Activated CD4-positive, alpha-beta memory T cell treated with anti-CD3 and anti-CD28 coated beads for 36 hours (primary cell): ENCODE measurements around the gene SPRY4. TPM values are rescaled to one million over a fixed set of nuclear protein-coding genes. Genes with fewer than 3 reads are reported as not detected.
A peak's percentile ranks its signal among the peaks of the same experiment; 100 is the strongest.
"Not testable (repeated sequence)": the region's sequence is repeated elsewhere in the genome, so short reads cannot be mapped to it uniquely, and the experiment has no call there.

Experiments used
- CTCF ChIA-PET: fragments of 350-600 bp; sonication (Branson Sonifier 250); formaldehyde crosslinking; loops from one replicate; lab custom pipeline; 2021; ENCODE audit warnings: antibody characterized with exemption, inconsistent platforms; lab: Charles Lee
- POLR2A ChIA-PET: fragments of 350-600 bp; sonication (Branson Sonifier 250); formaldehyde crosslinking; loops from one replicate; lab custom pipeline; 2021; ENCODE audit warnings: antibody characterized with exemption; lab: Charles Lee
- DNase-seq: peaks from one replicate; pipeline ENCODE4 v3.0.0-alpha.2; 2020
- H3K27ac Mint-ChIP-seq: one replicate; pipeline ENCODE4 v1.8.0; 2021; ENCODE audit warnings: mixed read lengths
- H3K27me3 Mint-ChIP-seq: one replicate; pipeline ENCODE4 v1.8.0; 2021; ENCODE audit warnings: mixed read lengths
- H3K36me3 Mint-ChIP-seq: one replicate; pipeline ENCODE4 v1.8.0; 2021; ENCODE audit warnings: mixed read lengths
- H3K4me1 Mint-ChIP-seq: one replicate; pipeline ENCODE4 v1.8.0; 2021; ENCODE audit warnings: low read depth, mixed read lengths
- H3K4me3 Mint-ChIP-seq: one replicate; pipeline ENCODE4 v1.8.0; 2021; ENCODE audit warnings: mild to moderate bottlenecking, mixed read lengths
- H3K9me3 Mint-ChIP-seq: one replicate; pipeline ENCODE4 v1.8.0; 2021; ENCODE audit warnings: mixed read lengths
- intact Hi-C: fragments of 100-400 bp; cut with micrococcal nuclease; formaldehyde crosslinking; loops from one replicate; pipeline ENCODE4 v1.15.1; 2023
- total RNA-seq, 2 experiments: library from RNA; stranded (reverse); gene quantifications; one replicate each; pipeline ENCODE4 v1.2.3, GENCODE V29; 2021

Gene SPRY4
- total RNA-seq, 2 experiments from 2014 or later = 1.1 to 1.2 TPM

DNA sequence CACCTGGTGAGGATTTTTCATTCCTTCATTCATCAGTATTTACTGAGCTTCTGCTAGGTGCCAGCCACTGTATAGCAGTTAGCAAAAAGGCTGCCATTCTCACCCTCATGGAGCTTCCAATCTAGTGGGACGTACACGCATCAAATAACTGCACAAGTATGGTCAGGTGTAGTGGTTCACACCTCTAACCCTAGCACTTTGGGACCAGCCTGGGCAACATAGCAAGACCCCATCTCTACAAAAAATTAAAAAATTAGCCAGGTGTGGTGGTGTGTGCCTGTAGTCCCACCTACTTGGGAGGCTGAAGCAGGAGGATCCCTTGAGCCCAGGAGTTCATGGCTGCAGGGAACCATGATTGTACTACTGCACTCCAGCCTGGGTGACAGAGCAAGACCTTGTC, 8.9 kb upstream of the SPRY4 start:
- DNase-seq = not testable (repeated sequence)

DNA sequence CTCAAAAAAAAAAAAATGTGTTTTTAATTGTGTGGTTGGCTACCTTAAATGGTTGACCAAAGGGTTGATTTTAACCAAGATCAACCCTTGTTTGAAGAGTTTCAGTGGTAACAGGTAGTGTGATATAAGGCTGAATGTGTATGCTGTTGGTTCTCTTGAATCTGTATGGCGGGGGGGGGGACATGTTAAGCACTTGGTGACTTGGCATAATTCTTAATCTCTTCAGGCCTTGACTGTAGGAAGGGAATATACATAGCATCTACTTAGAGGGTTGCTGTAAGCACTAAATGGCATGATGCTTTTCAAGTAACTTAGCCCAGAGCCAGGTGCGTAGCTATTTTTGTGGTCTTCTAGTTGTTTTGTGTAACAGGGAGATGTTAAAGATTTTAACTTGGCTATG, 5.6 kb upstream of the SPRY4 start:
- Mint-ChIP-seq H3K9me3 (no peaks in the 10 kb centered on the region), H3K4me3 (no peak overlapping the region), H3K36me3 (no peaks in the 10 kb centered on the region), H3K27me3 (peaks cover 20% of the 10 kb centered on the region), H3K27ac (no peak overlapping the region), H3K4me1 (peaks cover 10% of the 10 kb centered on the region)
- POLR2A ChIA-PET = no interaction called here
- no peak for DNase-seq
- intact Hi-C loops = no loop called here
- CTCF ChIA-PET = no interaction called here

More for the DNA sequence above, 8.9 kb upstream of the SPRY4 start:
- CTCF ChIA-PET = interaction anchor here (1.3 kb wide), 1 partner anchor 9 kb away, joined by 3 read pairs; the partner anchor contains the start of gene SPRY4
- H3K36me3 Mint-ChIP-seq, H3K27ac Mint-ChIP-seq, POLR2A ChIA-PET, H3K4me1 Mint-ChIP-seq, H3K27me3 Mint-ChIP-seq, intact Hi-C loops, H3K4me3 Mint-ChIP-seq, H3K9me3 Mint-ChIP-seq: not testable (repeated sequence)

DNA sequence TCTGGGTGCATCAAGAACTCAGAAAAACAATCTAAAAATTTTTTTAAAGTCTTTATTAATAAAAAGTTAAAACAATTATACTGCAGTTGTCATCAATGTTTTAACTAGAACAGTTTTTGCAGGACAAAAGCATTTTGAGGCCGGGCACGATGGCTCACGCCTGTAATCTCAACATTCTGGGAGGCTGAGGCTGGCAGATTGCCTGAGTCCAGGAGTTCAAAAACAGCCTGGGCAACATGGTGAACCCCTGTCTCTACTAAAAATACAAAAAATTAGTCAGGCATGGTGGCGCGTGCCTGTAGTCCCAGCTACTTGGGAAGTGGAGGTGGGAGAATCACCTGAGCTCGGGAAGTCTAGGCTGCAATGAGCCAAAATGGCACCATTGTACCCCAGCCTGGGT, 5.2 kb upstream of the SPRY4 start:
- Mint-ChIP-seq H3K36me3 (no peaks in the 10 kb centered on the region), H3K27ac (no peak overlapping the region), H3K9me3 (no peaks in the 10 kb centered on the region), H3K4me1 (peaks cover 11% of the 10 kb centered on the region), H3K4me3 (no peak overlapping the region), H3K27me3 (peaks cover 20% of the 10 kb centered on the region)
- CTCF ChIA-PET = no interaction called here
- POLR2A ChIA-PET = no interaction called here
- intact Hi-C loops = no loop called here
- DNase-seq = no peak

DNA sequence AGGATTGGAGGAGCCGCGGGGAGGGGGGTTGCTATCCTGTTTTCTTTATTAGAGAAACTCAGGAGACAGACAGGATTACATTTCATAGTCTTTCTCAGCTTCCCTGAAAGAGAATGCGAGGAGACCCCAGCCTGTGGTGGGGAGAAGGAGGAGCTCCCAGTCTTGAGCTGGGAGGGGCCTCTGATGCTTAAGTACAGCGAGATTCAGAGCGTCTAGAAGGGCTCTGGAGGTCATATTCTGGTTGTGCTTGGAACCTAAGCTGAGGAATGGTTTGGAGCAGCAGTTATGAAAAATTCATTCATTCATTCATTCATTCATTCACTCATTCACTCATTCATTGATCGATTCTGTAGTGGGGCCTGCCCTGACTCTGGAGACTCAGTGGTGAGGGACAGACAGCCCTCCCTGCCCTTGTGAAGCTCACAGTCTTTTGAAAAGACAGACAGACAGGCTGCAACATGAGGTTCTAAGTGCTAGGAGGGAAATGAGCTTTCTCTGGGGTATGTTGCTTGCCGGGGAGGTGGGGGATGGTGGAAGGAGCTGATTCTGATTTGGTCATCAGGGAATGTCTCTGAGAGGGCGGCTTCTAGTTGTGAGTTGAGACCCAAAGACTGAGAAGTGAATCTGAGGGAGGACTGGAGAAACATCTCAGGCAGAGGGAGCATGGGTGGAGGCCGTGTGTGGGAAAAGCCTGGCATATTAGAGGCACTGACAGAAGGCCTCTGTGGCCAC, 2.5 kb upstream of the SPRY4 start:
- H3K27me3 Mint-ChIP-seq = peaks cover 36% of the 10 kb centered on the region
- ChIA-PET POLR2A (no interaction called here), CTCF (no interaction called here)
- H3K9me3 Mint-ChIP-seq = no peaks in the 10 kb centered on the region
- peaks cover 20% of the 10 kb centered on the region for H3K4me1 Mint-ChIP-seq
- H3K36me3 Mint-ChIP-seq = no peaks in the 10 kb centered on the region
- DNase-seq = no peak
- H3K27ac Mint-ChIP-seq = no peak overlapping the region
- H3K4me3 Mint-ChIP-seq = no peak overlapping the region
- intact Hi-C loops = loop anchor here (5.0 to 10.0 kb wide), 3 partner anchors 108 to 312 kb away; partner anchors contain the start of gene GNPDA1

DNA sequence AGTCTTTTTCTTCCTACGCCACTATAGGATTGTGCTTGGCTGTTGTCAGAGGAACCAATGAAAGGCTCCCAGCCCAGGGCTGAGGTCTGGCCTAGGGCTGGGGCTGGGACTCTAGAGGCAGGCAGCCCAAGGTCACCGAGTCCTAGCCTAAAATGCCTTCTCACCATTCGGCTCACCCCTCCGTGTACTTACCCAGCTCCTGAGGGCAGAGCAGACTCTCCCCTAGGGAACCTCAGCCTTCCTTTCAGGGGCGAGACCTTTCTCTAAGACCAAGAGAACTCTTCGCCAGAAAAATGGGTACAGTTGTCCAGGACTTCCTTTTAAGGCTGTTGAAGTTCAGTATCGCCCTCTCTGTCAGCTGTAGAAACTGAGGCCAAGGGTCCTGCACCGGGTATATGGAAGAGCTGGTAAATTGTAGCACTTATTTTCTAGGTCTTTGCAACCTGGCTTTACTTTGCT, 1.7 kb upstream of the SPRY4 start:
- CTCF ChIA-PET = no interaction called here
- peaks cover 37% of the 10 kb centered on the region for H3K27me3 Mint-ChIP-seq
- no peak for DNase-seq
- POLR2A ChIA-PET = no interaction called here
- H3K4me3 Mint-ChIP-seq = peak overlapping the region; percentile 78
- no peaks in the 10 kb centered on the region for H3K36me3 Mint-ChIP-seq
- no peak overlapping the region for H3K27ac Mint-ChIP-seq
- peaks cover 21% of the 10 kb centered on the region for H3K4me1 Mint-ChIP-seq
- no peaks in the 10 kb centered on the region for H3K9me3 Mint-ChIP-seq
- intact Hi-C loops = loop anchor here (5.0 to 10.0 kb wide), 3 partner anchors 108 to 312 kb away; partner anchors contain the start of gene GNPDA1

DNA sequence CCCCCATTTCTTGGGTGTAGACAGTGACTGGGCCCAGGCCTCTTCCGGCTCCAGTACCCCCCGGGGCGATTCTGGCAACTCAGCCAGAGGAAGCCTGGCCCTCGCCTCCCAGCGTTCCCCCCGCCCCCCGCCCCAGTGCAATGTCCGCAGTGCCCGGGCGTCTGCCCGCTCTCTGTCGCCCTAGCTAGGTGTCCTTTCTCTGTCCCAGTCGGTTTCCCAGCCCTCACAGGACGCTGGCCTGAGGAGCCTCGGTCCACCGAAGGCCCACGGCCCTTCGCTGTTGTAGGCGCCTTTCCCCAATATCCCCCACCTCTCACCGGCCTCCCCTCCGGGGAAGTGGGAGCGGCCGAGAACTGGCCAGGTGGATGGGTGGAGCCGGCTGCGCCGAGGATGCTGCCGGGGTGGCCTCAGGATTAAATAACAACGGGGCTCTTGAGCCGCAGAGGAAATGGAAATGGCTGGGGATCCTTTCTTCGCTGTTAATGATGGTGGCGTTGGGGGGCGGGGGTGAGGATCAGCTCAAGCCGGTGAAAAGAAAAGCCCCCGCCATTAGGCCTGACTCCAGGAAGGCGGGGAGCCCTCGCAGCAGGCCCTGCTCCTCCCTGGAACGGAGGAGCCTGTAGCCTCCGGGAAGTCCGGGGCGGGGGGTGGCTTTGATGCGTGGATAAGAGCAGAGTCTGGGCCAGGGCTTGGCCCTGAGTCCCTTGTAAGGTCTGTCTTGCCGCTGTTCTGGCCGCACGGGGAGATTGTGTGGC, 1.1 kb upstream of the SPRY4 start:
- H3K27me3 Mint-ChIP-seq = peaks cover 40% of the 10 kb centered on the region
- H3K9me3 Mint-ChIP-seq = no peaks in the 10 kb centered on the region
- no peaks in the 10 kb centered on the region for H3K36me3 Mint-ChIP-seq
- no peak overlapping the region for H3K27ac Mint-ChIP-seq
- no peak for DNase-seq
- POLR2A ChIA-PET = interaction anchor here (0.6 kb wide), 1 partner anchor 85 kb away, joined by 3 read pairs; no protein-coding TSS in a partner anchor
- CTCF ChIA-PET = interaction anchor here (1.2 to 3.0 kb wide), 3 partner anchors 32 to 633 kb away, joined by 3 to 11 read pairs (median 6); no protein-coding TSS in a partner anchor
- intact Hi-C loops = loop anchor here (1.0 to 10.0 kb wide), 5 partner anchors 31 to 311 kb away; partner anchors contain the start of gene GNPDA1
- H3K4me3 Mint-ChIP-seq = peak overlapping the region; percentile 78
- H3K4me1 Mint-ChIP-seq = peaks cover 26% of the 10 kb centered on the region

DNA sequence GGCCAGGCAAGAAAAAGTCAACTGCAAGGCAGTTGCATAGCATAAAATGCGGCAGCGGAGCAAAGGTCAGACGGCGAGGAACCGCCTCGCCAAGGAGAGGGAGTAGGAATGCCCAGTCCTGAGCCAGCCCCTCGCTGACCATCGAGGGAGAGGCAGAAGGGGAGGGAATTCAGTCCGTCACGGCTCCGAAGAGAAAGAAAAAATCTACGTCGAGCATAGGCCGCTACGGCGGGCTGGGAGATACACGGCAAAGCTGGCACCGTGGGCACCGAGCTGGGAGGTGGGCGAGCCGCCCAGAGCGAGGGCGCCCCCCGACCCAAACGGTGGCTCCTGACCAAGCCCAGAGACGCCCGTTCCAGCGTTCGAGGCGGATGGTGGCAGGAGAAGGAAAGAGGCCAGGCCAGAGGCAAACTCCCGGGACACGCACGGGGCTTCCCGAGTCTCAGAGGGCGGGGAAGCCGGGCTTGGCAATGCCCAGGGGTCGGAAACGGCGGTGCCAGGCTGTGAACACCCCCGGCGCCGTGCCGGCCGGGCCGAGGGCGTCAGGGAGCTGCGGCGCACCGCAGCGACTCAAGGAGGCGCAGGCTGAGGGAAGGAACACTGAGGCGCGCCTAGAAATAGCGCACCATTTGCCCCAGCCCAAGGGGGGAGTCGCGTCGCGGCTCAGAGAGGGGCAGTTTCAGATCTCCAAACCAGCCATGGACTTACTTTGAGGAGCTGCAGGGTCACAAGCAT, 518 bp downstream of the SPRY4 start:
- H3K4me1 Mint-ChIP-seq = peaks cover 27% of the 10 kb centered on the region
- intact Hi-C loops = loop anchor here (2.0 to 10.0 kb wide), 4 partner anchors 102 to 310 kb away; partner anchors contain the start of gene GNPDA1
- ChIA-PET POLR2A (interaction anchor here (1.3 kb wide), 1 partner anchor 33 kb away, joined by 4 read pairs; no protein-coding TSS in a partner anchor), CTCF (interaction anchor here (0.6 to 3.0 kb wide), 10 partner anchors 9 to 632 kb away, joined by 3 to 14 read pairs (median 4); no protein-coding TSS in a partner anchor)
- no peaks in the 10 kb centered on the region for H3K9me3 Mint-ChIP-seq
- no peak for DNase-seq
- no peaks in the 10 kb centered on the region for H3K36me3 Mint-ChIP-seq
- peak overlapping the region; percentile 78 for H3K4me3 Mint-ChIP-seq
- H3K27me3 Mint-ChIP-seq = peaks cover 48% of the 10 kb centered on the region
- H3K27ac Mint-ChIP-seq = no peak overlapping the region

DNA sequence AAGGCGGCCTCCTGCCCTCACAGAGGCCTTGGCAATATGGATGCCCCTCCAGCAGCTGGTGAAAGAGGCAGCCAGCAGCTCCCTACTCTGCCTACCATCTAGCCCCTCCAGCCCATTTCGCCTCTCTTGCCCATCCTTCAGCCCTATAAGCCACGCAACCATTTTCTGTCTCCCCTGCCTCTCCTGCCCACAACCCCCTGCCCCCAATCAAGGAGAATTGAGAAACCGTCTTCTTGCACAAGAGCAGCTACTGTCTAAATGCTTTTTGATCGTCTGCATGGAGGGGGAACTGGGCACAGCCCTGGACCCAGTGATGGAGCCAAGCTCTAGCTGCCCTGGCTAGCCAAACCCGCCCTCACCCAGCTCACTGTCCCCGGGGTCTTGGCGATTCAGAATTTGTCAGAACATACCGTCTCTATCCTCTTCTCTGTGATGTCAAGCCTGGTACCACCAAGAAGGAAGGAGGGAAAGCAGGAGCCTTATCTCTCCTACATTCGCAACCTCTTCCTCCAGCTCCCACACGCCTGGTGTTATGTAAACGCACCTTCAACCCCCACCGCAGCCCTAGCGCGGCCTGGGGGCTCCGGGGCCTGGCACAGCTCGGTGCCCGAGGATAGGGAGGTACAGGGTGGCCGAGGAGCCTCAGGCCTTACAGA, 1.2 kb downstream of the SPRY4 start:
- no peaks in the 10 kb centered on the region for H3K9me3 Mint-ChIP-seq

DNA sequence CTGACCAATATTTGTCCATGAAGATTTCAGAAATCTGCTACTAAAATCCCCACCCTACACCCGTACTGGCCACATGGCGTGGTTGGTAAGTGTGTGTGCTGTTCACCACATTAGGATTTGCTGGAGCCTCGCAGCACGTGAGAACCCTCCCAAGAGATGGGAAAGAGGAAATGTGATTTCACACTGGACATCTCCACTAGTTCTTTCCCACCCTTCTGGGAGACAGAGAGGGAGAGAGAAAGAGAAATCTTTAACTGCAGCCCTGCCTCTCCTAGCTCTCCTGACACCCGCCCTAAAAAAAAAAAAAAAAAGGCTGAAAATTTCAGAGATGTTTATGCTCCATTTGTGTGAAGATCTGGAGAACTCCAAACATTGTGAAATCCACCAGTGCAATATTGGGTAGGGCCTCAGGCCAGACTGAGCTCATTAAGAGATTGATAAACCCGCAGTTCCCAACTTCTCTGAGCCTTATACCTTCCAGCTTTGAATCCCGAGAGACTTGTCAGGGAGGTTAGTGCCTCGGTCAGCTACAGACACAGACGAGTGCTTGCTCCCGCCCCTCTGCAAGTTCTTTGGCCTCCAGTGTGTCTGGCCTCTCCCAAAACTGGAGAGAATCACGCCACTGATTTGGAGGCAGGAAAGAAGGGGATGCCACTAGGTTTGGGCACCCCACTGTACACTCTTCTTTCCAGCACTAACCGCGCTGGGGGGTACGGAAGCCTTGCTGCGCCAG, 1.9 kb downstream of the SPRY4 start:
- CTCF ChIA-PET = interaction anchor here (0.7 to 3.0 kb wide), 6 partner anchors 35 to 390 kb away, joined by 3 to 11 read pairs (median 4); no protein-coding TSS in a partner anchor
- H3K36me3 Mint-ChIP-seq = no peaks in the 10 kb centered on the region
- peaks cover 31% of the 10 kb centered on the region for H3K4me1 Mint-ChIP-seq
- no peak for DNase-seq
- intact Hi-C loops = loop anchor here (5.0 to 10.0 kb wide), 3 partner anchors 112 to 308 kb away; partner anchors contain the start of gene GNPDA1
- H3K27ac Mint-ChIP-seq = no peak overlapping the region
- H3K9me3 Mint-ChIP-seq = no peaks in the 10 kb centered on the region
- peaks cover 48% of the 10 kb centered on the region for H3K27me3 Mint-ChIP-seq
- POLR2A ChIA-PET = interaction anchor here (1.3 kb wide), 1 partner anchor 34 kb away, joined by 3 read pairs; no protein-coding TSS in a partner anchor
- H3K4me3 Mint-ChIP-seq = no peak overlapping the region

More for the DNA sequence above, 1.2 kb downstream of the SPRY4 start:
- ChIA-PET CTCF (interaction anchor here (0.6 to 3.0 kb wide), 7 partner anchors 22 to 389 kb away, joined by 3 to 14 read pairs (median 4); no protein-coding TSS in a partner anchor), POLR2A (interaction anchor here (1.3 kb wide), 1 partner anchor 34 kb away, joined by 3 read pairs; no protein-coding TSS in a partner anchor)
- intact Hi-C loops = loop anchor here (2.0 to 10.0 kb wide), 4 partner anchors 101 to 309 kb away; partner anchors contain the start of gene GNPDA1
- Mint-ChIP-seq H3K4me3 (peak overlapping the region; percentile 78), H3K27me3 (peaks cover 48% of the 10 kb centered on the region), H3K27ac (no peak overlapping the region), H3K36me3 (no peaks in the 10 kb centered on the region), H3K4me1 (peaks cover 31% of the 10 kb centered on the region)
- no peak for DNase-seq

DNA sequence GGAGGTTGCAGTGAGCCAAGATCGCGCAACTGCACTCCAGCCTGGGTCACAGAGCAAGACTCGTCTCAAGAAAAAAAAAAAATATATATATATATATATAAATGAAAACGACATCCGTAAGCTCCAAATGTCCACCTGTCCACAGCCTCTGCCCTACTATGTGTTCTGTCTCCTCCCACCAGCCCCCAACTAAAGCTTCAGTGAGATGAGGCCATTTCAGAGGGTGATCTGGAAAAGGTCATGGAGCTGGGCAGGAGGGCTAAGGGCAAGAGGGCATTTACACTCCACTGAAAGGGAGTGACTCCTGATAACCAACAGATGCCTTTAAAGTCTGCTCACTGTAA, 2.4 kb downstream of the SPRY4 start:
- Mint-ChIP-seq H3K4me3 (no peak overlapping the region), H3K27me3 (peaks cover 44% of the 10 kb centered on the region), H3K27ac (no peak overlapping the region), H3K4me1 (peaks cover 31% of the 10 kb centered on the region), H3K36me3 (no peaks in the 10 kb centered on the region), H3K9me3 (no peaks in the 10 kb centered on the region)
- ChIA-PET POLR2A (no interaction called here), CTCF (interaction anchor here (0.7 to 1.5 kb wide), 5 partner anchors 119 to 391 kb away, joined by 3 to 5 read pairs (median 3); no protein-coding TSS in a partner anchor)
- DNase-seq = no peak
- intact Hi-C loops = loop anchor here (5.0 to 10.0 kb wide), 3 partner anchors 112 to 308 kb away; partner anchors contain the start of gene GNPDA1
